Stimulated activated CD4-positive, alpha-beta T cell treated with anti-CD3 and anti-CD28 coated beads, Interleukin-15, amount 100 ng/mL, for 48 hours (primary cell): Measurements from ENCODE around the gene CCDC77.

Experiments
- DNase-seq, 2 donors: peaks; one replicate each; pipeline ENCODE4 v3.0.0-alpha.2; 2020; ENCODE audit warnings: low read depth in 2 of 2

Gene CCDC77

DNA sequence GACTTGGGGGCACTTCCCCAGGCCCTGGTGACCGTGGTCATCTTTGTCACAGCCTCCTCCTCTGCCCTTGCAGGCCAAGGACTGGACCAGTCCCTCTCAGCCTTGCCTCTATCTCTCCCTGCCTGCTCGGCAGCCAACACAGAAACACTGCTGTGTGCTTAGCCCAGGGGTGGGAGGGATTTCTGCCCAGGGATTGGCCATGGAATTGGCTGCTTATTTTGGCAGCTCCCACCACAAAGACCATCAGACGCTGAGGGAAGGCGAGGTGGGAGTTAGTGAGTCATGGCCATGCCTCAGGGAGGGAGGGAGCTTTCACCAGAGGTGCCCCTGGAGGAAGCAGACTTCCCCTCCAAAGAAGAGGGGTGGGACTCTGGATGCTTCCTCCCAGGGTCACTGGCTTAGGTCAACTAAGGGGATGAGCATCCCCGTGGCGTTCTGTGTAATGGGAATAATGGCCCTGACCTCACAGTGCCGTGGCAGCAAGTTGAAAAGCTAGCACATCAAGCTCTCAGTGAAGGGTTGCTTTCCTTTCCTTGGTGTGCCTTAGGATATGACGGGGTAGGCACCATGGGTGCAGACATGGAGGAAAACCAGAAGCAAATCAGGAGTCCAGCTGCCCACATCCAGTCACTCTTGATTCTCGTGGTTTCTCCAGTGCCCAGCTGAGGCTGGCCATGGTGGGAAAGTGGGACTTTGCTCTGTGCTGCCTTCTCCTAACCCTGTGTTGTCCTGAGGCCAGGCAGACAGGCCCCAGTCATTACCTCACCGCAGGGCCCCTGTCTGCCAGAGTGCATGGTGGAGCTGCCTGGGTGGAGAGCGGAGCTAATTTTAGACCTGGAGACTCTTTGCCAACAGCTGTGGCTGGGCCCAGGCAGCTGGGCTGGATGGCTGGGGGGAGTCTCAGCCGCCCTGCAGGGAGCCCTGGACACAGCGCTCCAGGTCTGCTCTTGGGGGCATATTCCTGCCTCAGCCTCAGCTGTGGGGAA lies 79.7 kb downstream of the CCDC77 start:
- no peak for DNase-seq

GRCh38 chr12:482061-482460 lies 80.6 kb downstream of the CCDC77 start:
- no peak for DNase-seq

DNA sequence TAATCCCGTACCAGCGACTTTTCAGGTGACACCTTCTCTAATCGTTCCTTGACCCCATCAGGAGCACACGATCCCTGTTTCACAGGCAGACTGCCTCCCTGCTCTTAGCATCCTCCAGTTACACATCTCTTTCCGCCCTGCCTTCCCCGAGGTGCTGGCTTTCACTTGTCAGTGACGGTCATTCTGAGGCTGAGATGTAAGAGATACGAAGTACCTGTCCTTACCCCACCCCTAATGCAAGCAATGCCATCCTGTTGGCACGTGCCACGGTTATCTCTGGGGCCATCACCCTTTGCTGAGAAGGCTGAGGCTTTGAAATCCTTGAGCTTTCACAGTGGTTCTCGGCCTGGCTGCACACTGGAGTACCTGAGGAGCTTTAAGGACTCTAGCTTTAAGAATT lies 82.7 kb downstream of the CCDC77 start:
- DNase-seq: no peak

GRCh38 chr12:490260-490659 lies 88.8 kb downstream of the CCDC77 start:
- no peak for DNase-seq
